SK-N-MC (cell line): ENCODE data around the gene RRAGD.

Experiments used
- EZH2 ChIP-seq: fragments of 200-600 bp; sonication (generic); IDR thresholded peaks from one replicate; pipeline ENCODE4 v1.6.1; 2017; ENCODE audit warnings: antibody characterized with exemption
- POLR2AphosphoS5 ChIP-seq: IDR thresholded peaks from 2 replicates; pipeline ENCODE4 v1.6.1; 2012; ENCODE audit warnings: mild to moderate bottlenecking, low read depth, low read length, borderline replicate concordance

DNA sequence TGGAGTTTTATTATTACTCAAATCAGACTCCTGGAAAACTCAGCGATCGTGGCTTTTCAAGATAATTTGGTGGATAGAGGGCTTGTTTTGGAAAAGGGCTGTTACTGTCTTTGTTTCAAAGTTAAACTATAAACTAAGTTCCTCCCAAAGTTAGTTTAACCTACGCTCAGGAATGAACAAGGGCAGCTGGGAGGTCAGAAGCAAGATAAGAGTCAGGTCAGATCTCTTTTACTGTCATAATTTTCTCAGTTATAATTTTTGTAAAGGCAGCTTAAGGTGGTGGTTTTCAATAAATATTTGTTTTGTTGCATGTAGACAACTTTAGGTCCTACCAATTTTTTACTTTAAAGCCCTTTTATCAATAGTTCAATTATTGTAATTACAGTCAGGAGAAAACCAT lies 87.8 kb downstream of the RRAGD start:
- TF ChIP-seq POLR2AphosphoS5 (no peak), EZH2 (no peak)
